NCI-H524 (cell line): ENCODE results near the gene ZDHHC11B.
"Not testable (repeated sequence)": the region's sequence is repeated elsewhere in the genome, so short reads cannot be mapped to it uniquely, and the experiment has no call there.

Source experiments
- DNase-seq, 2 experiments: peaks; one replicate each; lab custom pipeline; 2025; lab: John Stamatoyannopoulos, UW

ZDHHC11B gene

DNA sequence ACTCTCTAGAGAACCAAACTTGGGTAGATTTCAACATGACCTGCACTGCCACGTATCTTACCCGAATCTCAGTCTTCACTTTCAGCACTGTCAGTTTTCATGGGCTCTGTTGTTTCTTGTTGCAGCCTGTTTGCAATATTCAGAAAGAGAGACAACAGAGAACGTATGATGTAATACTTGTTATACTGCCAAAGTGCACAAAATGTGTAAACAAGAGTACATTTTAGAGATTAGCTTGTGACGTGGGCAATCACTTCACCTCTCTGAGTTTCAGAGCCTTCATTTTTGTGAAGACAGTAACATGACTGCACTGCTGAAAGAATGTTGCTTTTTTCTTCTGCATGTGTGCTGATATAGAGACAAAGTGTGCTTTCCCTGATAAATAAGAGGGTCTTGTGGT, 67.8 kb downstream of the ZDHHC11B start:
- DNase-seq = not testable (repeated sequence)

DNA sequence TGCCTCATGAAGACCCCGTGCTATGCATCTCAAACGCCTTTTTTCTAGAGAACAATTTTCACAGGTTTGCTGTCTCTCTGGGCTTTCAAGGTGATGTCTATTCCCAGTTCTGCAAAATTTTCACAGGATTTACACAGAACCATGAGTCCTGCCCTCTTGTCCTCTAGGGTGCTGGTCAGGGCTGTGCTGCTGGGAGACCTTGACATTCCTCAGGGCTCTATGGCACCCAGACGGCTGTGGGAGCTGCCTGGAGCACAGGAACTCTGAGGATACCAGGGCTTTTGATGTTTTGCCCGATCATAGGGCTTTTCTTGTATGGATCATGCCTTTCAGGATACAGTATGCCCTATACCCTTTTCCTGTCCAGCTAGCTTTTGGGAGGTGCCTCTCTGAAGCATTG, 68.9 kb downstream of the ZDHHC11B start:
- DNase-seq = not testable (repeated sequence)

DNA sequence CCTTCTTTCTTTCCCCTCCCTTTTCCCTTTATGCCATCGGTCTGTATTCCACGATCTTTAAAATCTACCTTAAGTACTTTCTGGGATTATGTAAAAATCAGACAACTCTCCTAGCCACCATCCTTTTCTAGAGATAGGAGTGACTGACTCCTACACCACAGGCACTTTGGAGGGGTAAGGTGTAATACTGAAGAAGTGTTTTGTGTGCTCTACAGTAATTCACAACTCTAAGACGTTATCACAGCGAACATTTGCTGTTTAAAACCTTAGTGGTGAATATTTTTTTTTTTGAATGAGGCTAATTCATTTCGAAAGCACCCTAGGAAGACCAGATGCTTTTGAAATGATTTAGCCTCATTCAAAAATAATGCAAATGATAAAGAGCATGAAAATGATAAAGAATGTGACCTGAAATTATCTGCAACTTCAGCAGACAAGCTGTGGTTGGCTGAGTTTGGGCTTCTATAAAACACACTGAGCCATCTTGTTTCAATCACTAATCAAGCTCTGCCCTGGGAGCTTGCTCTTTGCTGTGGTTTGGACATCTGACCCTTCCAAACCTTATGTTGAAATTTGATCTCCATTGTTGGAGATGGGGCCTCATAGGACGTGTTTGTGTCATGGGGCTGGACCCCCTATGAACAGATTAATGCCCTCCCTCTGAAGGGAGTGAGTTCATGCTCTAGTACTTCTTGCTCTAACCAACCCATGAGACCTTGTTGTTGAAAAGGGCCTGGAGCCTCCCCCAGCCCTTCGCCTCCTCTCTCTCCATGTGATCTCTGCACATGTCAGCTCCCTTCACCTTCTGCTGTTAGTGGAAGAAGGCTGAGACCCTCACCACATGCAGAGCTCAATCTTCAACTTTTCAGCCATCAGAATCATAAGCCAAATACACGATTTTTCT, 70.1 kb downstream of the ZDHHC11B start:
- not testable (repeated sequence) for DNase-seq

DNA sequence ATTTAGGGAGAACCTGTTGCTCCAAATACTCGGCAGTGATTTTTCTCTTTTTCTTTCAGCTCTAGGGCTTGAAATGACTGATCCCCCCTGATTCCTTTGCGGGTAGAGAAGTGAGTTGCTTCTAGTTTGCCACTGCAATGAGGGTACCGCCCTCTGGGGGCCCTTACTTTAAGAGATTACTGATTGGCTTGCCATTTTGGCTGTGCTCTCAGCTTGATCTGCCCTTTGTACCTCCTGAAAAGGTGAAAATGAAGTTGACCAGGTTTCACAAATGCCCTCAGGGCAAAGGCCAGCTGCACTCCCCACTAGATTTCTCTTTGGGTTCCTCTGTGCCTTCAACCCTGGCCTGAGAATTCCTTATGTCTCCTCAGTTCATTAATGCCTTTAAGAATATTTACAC, 70.8 kb downstream of the ZDHHC11B start:
- not testable (repeated sequence) for DNase-seq

DNA sequence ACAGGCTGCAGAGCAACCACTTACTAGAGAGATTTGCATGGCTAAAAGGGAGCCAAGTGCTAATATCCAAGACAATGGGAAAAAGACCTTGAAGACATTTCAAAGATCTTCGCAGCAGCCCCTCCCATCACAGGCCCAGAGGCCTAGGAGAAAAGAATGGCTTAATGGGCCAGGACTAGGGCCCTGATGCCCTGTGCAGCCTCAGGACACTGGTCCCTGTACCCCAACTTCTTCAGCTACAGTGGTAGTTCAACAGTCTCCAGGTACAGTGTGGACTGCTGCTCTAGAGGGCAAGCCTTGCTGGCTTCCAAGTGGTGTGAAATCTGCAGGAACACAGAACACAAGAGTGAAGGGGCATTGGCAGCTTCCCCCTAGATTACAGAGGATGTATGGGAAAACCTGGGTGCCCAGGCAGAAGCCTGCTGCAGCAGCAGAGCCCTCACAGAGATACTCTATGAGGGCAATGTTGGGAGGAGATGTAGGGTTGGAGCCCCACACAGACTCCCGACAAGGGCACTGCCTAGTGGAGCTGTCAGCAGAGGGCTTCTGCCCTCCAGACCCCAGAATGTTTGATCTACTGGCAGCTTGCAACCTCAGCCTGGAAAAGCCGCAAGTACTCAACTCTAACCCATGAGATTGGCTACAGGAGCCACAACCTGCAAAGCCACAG, 75.5 kb downstream of the ZDHHC11B start:
- not testable (repeated sequence) for DNase-seq

DNA sequence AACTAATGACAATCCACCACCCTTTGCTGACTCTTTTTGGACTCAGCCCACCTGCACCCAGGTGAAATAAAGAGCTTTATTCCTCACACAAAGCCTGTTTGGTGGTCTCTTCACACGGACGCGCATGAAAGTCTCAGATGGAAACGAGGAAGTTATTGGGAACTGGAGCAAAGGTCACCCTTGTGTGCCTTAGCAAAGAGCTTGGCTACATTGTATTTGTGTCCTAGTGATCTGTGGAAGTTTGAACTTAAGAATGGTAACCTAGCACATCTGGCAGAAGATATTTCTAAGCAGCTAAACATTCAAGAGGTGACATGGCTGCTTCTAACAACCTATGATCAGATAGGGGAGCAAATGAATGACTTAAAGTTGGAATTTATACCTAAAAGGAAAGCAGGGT, 76.2 kb downstream of the ZDHHC11B start:
- DNase-seq = not testable (repeated sequence)

DNA sequence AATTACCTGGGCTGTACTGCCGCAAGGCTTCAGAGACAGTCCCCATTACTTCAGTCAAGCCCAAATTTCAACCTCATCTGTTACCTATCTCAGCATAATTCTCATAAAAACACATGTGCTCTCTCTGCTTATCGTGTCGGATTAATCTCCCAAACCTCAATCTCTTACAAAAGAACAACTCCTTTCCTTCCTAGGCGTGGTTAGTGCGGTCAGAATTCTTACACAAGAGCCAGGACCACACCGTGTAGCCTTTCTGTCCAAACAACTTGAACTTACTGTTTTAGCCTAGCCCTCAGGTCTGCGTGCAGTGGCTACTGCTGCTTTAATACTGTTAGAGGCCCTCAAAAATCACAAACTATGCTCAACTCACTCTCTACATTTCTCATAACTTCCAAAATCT, 78.4 kb downstream of the ZDHHC11B start:
- not testable (repeated sequence) for DNase-seq

DNA sequence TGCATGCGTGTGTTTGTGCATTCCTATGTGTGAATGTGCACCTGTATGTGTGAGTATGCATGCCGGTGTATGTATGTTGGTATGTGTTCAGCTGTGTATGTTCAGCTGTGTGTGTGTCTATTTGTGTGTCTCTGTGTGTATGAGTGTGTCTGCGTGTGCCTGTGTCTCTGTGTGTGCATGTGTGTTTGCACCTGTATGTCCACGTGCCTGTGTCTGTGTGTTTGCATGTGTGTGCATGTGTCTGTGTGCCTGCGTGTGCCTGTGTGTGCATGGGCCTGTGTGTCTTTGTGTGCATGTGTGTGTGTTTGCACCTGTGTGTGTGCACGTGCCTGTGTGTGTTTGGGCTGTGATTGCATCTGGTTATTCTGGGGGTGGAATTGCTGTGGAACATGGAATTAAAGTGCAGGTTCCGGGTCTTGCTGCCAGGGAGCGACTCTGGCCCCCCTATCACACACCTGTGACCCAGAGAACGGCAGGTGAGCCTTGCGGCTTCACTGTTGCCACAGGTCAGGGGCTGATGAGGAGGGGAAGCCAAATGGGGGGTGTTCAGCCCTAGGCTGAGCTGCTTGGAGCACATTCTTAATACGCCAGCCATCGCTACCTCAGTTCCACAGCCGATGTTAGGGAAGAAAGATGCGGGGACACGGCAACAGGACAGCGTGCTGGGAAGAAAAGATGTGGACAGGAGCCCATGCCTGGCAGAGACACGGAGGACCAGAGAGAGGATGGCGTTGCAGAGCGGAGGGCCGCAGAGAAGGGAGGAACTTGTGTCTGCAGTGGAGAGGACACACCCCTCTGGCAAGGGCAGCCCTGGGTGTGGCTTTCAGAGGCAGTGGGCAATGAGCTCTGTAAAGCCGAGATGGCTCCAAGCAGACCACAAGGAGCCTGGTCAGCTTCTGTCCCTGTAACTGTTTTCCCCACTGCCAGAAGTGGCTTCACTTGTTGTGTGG, 87.5 kb downstream of the ZDHHC11B start:
- not testable (repeated sequence) for DNase-seq

DNA sequence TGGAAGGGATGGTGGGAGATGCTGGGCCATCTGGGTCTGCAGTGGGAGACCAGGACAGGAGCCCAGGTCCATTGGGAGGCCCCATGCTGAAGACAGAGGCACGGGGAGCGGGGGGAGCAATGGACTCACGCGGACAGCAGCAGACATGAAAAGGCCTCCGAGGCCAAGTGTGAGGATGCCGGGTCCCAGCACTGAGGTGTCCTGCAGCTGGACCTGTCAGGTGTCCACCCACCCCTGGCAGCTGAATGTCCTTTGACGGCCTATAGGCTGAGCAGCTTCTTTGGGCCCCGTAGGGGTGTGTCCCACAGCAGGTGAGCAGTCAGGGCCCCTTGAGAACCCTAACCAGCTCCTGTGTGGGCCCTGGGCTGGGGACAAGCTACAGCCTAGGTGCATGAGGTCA, 88.3 kb downstream of the ZDHHC11B start:
- not testable (repeated sequence) for DNase-seq

DNA sequence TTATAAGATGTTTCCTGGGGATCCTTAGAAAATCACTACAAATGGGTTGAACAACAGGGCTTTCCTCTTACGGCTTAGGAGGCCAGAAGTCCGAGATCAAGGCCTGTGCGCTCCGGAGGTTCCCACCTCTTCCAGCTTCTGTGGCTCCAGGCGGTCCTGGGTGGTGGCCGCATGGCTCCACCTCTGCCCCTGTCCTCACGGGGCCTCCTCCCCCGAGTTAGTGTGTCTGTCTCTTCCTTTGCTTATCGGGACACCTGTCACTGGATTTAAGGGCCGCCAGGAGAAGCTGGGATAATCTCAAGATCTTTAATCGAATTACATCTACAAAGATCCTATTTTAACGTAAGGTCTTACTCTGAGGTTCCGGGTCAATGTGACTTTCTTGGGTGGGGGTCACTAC, 89.1 kb downstream of the ZDHHC11B start:
- DNase-seq = not testable (repeated sequence)

DNA sequence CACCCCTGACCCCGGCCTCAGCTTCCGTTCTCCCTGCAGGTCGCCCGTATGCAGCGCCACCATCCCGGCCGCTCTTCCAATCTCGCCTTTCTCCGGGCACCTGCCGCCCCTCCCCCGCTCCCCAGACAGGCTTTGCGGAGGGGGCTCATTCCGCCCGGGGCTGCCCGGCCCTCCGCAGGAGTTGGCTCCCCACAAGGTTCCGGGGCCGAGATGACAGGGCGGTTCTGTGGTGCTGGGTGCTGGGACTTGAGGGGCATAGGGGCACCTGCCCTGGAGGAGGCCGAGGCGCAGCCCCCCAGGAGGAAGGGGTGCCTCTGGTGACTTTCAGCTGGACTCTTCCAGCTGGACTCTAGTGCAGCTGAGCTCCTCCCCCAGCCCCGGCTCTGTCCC, 90.5 kb downstream of the ZDHHC11B start:
- DNase-seq = not testable (repeated sequence)

DNA sequence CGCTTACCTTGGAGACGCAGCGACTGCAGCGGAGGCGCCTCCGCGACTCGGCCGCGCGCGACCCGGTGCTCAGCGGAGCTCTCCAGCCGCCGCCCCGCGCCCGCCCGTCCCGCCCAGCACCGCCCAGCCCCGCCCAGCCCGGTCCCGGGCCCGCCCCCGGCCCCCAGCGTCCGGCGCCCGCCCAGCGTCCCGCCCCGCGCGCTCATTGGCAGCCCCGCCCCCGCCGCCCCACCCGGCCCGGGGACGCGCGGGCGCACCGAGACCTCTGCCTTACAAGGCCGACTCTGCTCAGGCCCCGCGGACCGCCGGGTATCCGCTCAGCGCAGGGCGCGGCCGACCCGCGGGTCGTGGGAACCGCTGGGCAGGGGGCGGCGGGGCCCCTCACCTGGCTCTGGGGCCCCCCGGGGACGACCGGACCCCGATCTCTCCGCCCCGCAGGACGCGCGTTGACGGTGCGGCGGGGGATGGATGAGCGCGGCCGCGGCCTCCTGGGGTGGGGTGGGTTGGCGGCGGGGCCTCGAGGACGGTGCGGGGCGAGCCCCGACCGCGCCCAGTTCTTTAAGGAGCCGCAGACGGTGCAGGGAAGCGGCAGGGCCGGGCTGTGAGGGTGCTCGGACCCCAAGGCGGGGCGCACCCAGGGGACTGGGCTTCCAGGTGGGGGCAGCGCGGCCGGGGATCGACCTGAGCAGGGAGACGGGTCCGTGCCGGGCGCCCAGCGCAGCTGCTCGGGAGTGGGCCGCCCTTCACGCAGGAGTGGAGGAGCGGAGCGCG, 91.1 kb downstream of the ZDHHC11B start, which contains the start of gene TPPP:
Gene TPPP (minus strand): TSS at position 82 of the 771 bp plus-strand sequence. CDS start 15,292 bp downstream, outside the sequence.
- peak; percentile 64 to 80 for DNase-seq

DNA sequence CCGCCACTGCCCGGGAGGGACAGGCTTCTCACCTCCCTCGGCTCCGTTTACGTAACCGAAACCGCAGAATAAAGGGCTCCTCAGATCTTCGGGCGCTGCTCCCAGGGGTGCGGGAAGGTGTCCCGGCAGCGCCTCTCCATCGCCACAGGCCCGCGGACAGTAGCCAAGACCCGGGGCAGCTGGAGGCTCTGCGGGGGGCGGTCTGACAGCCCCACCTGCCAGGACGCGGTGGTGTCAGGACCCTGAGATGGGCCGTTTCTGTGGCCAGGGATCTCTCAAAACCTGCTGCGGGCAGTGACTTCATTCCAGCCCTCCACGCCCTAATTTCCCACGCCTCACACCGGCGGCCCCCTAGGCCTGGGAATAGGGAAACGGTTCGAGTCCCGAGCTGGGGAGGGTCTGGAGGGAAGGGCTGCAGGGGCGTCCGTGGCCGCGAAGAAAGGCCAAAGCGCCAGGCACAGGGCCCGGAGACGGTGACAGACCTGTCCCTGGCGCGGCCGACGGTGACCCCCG, 91.9 kb downstream of the ZDHHC11B start:
- not testable (repeated sequence) for DNase-seq

DNA sequence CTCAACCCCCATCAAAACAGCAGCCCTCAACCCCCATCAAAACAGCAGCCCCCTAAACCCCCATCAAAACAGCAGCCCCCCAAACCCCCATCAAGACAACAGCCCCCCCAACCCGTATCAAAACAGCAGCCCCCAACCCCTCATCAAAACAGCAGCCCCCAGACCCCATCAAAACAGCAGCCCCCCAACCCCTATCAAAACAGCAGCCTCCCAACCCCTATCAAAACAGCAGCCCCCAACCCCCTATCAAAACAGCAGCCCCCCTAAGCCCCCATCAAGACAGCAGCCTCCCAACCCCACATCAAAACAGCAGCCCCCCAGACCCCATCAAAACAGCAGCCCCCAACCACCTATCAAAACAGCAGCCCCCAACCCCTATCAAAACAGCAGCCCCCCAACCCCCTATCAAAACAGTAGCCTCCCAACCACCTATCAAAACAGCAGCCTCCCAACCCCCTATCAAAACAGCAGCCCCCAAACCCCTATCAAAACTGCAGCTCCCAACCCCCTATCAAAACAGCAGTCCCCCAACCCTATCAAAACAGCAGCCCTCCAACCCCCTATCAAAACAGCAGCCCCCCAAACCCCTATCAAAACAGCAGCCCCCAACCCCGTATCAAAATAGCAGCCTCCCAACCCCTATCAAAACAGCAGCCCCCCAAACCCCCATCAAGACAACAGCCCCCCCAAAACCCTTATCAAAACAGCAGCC, 92.6 kb downstream of the ZDHHC11B start:
- DNase-seq = no peak

DNA sequence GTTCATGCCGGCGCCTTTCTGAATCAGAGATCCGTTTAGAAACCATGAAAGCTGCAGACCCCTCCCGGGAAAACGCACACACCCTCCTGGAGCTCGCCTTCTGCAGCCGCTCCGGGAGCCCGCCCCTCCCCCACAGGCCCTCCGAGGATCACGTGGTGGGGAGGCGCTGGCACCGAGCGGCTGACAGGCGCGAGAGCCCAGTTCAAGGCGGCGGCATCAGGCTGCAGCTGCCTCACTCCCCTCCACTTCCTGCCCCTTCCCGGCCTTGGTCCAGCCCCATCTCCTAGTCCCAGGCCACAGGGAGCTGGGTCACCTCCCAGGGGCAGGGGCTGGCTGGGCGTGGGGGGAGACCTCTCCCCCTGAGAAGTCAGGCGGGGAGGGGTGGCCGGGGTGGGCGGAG, 93.5 kb downstream of the ZDHHC11B start:
- DNase-seq = not testable (repeated sequence)

DNA sequence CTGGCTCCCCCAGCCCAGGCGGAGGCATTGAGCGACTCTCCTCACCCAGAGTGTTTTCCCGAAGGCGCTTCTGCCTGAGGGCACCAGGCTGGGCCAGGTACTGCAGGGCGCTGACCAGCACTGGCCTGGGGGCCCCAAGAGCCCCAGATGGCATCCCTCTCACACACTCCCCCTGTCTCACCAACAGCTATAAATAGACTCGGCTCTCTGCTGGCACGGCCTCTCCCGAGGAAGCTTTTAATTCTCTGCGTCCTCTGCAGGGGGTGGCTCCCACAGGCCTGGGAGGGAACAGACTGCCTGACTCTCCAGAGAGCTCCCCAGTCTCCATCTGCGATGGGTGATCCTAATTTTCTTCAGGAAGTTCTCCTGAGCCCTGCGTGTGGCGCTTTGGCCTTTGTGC, 94.2 kb downstream of the ZDHHC11B start:
- not testable (repeated sequence) for DNase-seq

DNA sequence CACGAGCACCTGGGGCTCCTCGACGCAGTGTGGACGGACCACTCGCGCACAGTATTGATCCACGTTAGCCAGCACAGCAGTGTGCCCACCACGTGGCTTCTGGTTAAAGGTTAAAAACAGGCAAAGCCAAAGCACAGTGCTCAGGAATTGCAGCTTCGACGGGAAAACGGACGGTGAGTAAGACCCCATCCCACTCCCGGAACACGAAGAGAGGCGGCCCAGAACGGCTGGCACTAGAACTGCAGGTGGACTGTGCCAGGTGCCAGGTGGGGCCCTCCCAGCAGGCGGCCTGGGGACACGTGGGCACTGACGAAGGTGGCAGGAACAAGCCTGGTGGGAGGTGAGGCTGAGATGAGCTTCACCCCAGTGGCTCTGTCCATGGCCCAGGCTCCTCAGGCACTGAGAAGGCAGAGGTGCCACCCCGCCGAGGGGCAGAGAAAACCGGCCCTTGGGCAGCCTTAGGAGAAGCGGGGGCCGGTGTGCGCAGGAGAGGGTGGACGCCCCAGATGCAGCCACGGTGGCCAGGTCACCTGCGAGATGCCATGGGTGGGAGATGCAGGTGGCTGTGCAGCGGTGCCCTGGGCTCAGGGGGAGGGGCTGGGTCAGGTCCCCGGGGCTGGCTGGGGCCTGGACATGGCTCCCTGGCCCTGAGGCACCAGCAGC, 96.0 kb downstream of the ZDHHC11B start:
- DNase-seq = not testable (repeated sequence)

DNA sequence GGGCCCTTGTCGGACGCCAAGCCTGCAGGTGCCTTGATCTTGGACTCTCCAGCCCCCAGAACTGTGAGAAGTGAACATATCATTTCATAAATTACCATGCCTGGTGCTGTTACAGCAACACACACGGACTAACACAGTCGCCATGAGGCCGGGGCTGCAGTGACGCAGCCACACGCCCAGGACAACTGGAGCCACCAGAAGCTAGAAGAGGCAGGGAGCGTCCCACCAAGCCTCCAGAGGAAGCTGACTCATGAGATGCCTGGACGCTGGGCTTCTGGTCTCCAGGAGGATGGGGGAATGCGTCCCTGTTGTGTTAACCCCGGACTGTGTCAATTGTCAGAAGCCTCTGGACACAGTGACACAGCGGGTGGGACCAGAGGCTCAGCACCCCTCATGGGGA, 97.6 kb downstream of the ZDHHC11B start:
- DNase-seq = not testable (repeated sequence)

DNA sequence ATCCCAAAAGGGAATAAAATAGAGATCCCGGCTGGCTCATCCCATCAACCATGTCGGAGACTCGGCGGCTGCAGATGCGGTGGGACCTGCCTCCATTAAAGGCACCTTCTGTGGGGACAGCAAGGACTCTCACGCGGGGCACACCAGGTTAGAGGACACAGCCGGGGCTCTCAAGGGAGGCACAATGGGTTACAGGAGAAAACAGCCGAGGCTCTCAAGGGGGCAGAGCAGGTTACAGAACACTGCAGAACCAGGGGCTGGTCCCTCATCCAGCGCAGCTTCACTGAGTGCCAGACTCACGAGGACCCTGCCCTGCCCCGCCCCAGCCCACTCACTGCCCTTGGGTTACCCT, 98.4 kb downstream of the ZDHHC11B start:
- DNase-seq = not testable (repeated sequence)
